GM18502 (cell line): Measurements from ENCODE around the gene PARD3B.

ENCODE experiments used
- ATAC-seq: cut with Tn5 transposase; IDR thresholded peaks from one replicate; pipeline ENCODE4 v1.9.1; 2021; ENCODE audit warnings: mild to moderate bottlenecking; ENCODE audit not compliant: unreplicated experiment, poor library complexity

PARD3B gene

GRCh38 chr2:204691911-204692510 is 146.7 kb downstream of the PARD3B start:
- peak; percentile 67 for ATAC-seq

GRCh38 chr2:204692790-204693189 is 147.5 kb downstream of the PARD3B start:
- ATAC-seq = no peak

- ATAC-seq = no peak
Measured at GRCh38 chr2:204693262-204693661, 148.0 kb downstream of the PARD3B start.

GRCh38 chr2:204695506-204695905 is 150.2 kb downstream of the PARD3B start:
- ATAC-seq = no peak

- no peak for ATAC-seq
Measured at GRCh38 chr2:204696124-204696523, 150.8 kb downstream of the PARD3B start.

GRCh38 chr2:204705243-204705932 is 160.1 kb downstream of the PARD3B start:
- no peak for ATAC-seq

DNA sequence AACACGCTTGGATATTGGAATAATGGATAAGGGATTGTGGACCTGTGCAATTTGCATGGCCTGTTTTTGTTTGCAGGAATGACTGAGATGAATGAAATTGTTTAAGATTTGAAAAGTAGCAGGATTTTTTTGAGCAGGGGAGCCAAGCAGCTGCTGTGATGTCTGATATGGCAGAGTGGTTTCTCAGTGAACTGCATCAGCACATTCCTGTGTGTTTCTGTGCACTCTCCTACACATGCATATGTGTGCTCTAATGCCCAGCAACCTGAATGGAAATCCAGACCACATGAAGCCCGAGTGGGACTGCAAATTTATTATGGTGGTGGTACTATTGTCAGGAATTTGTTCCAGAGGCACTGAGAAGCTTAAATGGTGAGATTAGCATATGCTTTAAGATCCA is 161.7 kb downstream of the PARD3B start:
- no peak for ATAC-seq

- no peak for ATAC-seq
Measured at GRCh38 chr2:204713211-204713610, 167.9 kb downstream of the PARD3B start.

GRCh38 chr2:204715361-204715760 is 170.1 kb downstream of the PARD3B start:
- ATAC-seq = no peak

GRCh38 chr2:204717591-204717990 is 172.3 kb downstream of the PARD3B start:
- ATAC-seq = no peak

DNA sequence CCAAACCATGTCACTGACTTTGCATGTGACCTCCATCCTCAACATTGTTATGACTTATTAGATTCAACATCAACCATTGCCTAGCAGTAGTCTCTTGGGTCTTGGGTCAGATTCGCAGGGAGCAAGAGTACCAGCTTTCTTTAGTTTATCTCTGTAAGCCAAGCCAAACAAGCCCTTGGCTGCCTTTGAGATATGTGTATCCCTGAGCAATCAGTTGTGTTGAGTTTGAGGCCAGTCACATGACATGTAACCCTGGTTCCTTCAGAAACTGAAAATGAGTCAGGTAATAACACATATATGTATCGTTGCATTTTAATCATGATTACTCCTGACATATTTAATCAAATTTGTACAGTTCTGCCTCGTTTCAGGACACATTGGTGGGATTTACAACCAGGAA is 173.3 kb downstream of the PARD3B start:
- no peak for ATAC-seq

DNA sequence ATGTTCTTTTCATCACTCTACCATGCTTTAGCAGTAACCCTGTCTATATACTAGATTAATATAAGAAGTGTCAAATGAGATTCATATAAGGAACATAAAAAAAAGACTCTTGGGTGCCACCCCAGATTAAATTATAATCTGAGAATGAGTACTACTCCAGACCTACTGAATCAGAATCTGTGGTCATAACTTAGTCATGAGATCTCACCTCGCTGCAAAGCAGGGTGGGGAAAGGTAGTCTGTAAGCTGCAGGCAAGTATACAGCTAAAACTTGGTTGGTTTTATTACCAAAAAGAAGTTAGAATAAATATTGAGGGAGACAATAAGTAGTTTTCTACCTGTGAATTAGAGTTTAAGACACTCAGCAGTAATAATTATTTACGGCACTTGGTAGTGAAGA is 175.6 kb downstream of the PARD3B start:
- ATAC-seq = no peak

GRCh38 chr2:204722207-204722606 is 176.9 kb downstream of the PARD3B start:
- no peak for ATAC-seq

- no peak for ATAC-seq
Measured at GRCh38 chr2:204722691-204723090, 177.4 kb downstream of the PARD3B start.

DNA sequence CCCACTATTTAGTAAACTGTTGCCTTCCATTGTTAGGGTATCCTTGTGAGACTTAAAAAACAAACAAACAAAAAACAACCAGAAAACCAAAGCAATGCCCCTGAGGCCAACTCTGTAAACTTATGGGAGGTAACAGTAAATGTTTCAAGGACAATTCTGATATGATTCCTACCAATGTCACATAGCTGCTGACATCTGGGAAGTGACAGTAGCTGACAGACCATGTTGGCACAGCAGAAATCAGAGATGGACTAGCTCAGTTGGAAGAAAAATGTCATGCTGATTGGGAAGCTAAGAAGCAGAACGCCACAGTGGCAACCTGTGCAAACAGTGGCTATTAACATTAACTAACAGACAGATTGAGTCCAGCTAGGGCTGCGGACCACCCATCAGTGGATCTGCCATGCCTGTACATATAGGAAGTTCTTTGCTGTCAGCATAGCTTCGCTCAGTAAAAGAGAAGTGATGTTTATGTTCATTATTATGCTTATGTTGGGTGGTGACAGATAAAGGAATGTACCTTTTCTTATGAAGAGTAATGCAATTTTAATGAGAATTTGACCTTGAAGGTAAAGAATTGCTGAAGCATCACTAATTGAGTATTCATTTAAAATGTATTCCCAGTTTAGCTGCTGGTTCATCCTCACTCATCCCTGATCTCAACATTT is 180.6 kb downstream of the PARD3B start:
- no peak for ATAC-seq

DNA sequence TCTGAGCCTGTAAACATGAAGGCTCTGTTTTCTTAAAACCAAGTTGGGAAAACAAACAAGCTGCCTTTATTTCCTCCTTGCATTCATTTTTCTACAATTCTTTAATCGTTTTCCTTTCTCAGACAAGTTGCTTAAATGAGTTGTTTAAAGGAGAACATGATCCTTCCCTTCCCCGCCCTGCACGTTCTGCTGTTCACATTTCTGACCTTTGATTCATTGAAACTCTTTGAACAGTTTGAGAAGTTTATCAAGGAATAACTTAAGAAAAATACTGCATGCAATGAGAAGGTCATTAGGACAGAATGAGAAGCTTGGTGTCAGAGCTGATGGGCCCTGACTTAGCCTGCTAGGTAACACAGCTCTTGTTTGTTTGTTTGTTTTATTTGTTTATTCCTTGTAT is 181.6 kb downstream of the PARD3B start:
- no peak for ATAC-seq

DNA sequence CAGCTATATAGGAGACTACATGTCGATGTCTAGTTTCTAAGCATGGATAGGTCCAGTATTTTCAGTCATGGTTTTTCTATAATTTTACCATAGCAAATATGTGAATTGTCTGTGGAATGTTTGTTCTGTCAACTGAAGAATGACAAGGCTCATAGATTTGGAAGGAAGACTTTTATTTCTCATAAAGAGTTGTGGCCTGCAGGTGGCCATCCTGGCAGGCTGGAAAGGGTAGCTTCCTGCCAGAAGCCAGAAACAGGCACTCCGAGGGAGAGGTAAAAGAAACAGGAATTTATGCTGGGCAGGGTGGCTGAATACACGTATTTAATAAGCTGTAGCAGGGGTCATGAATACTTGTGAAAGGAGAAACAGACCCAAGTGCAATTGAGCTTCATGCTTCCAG is 182.1 kb downstream of the PARD3B start:
- no peak for ATAC-seq

- ATAC-seq = no peak
Measured at GRCh38 chr2:204730603-204731002, 185.3 kb downstream of the PARD3B start.

GRCh38 chr2:204732019-204732418 is 186.7 kb downstream of the PARD3B start:
- no peak for ATAC-seq

- ATAC-seq = no peak
Measured at GRCh38 chr2:204737296-204737695, 192.0 kb downstream of the PARD3B start.

DNA sequence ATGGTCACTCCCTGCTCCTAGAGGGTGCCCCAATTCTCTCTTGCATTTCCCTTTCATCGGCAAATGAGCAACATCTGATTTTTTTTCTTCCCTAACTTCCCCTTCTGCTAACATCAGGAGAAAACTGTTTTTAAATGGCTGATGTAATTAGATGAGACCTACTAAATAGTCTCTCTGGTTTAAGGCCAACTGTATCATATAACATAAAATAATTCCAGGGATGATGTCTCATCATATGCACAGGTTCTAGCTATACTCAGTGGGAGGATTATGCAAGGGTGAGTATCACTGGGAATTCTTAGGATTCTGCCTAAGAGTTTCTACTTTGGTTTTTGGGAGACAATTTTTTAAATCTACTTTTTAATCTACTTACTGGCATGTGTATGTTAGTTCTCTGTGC is 193.4 kb downstream of the PARD3B start:
- ATAC-seq = no peak
